Heart right ventricle (tissue), 16 donors: ENCODE results near the gene LRP1. TPM values are rescaled to one million over a fixed set of nuclear protein-coding genes. Genes with fewer than 3 reads are reported as not detected.
A peak's percentile ranks its signal among the peaks of the same experiment; 100 is the strongest.

Experiments
- ATAC-seq, 8 donors: fragments of 200-7000 bp; cut with Tn5 transposase; one replicate each; pipeline ENCODE4 v1.9.1; 2020; ENCODE audit warnings: mild to moderate bottlenecking in 8 of 8, moderate library complexity in 8 of 8, moderate number of reproducible peaks in 1 of 8
- DNase-seq, 2 donors: peaks; one replicate each; pipeline ENCODE4 v3.0.0-alpha.2; 2020
- H3K27ac ChIP-seq, 10 donors: fragments of 200-600 bp; sonication (generic) in 2 of 10; one replicate each; pipeline versions ENCODE4 v1.5.0 to v1.8.0; 2020 to 2022; ENCODE audit warnings: mild to moderate bottlenecking in 3 of 10
- H3K27me3 ChIP-seq, 7 donors: fragments of 200-600 bp; one replicate each; pipeline ENCODE4 v1.8.0; 2021 to 2022; ENCODE audit warnings: mild to moderate bottlenecking in 2 of 7
- H3K36me3 ChIP-seq, 9 donors: fragments of 200-600 bp; sonication (generic) in 1 of 9; one replicate each; pipeline versions ENCODE4 v1.5.0 to v1.8.0; 2020 to 2022; ENCODE audit warnings: mild to moderate bottlenecking in 2 of 9
- H3K4me1 ChIP-seq, 9 donors: fragments of 200-600 bp; sonication (generic) in 1 of 9; one replicate each; pipeline versions ENCODE4 v1.5.0 to v1.8.0; 2020 to 2022; ENCODE audit warnings: mild to moderate bottlenecking in 4 of 9
- H3K4me3 ChIP-seq, 10 donors: fragments of 200-600 bp; sonication (generic) in 2 of 10; one replicate each; pipeline versions ENCODE4 v1.5.0 to v1.8.0; 2020 to 2022; ENCODE audit warnings: mild to moderate bottlenecking in 7 of 10, moderate library complexity in 2 of 10
- H3K9me3 ChIP-seq, 11 donors: fragments of 200-600 bp in 10 of 11; sonication (generic) in 2 of 11; one replicate each; pipeline versions ENCODE4 v1.5.0 to v1.8.0; 2013 to 2022; ENCODE audit warnings: mild to moderate bottlenecking in 2 of 11, control low read depth in 1 of 11, moderate library complexity in 1 of 11
- CTCF ChIP-seq, 9 donors: fragments of 200-600 bp; sonication (generic) in 2 of 9; IDR thresholded peaks; one replicate each; pipeline versions ENCODE4 v1.5.0 to v1.8.0; 2021 to 2022; ENCODE audit warnings: antibody characterized with exemption in 9 of 9, mild to moderate bottlenecking in 5 of 9, moderate library complexity in 1 of 9
- WGBS, 2 donors: extraction: QIAGEN DNeasy Blood & Tissue Kit; methylation state at CpG; one replicate each; pipeline ENCODE4 v1.1.7; 2013; ENCODE audit warnings: inconsistent platforms in 1 of 2; 5-methylcytosine and 5-hydroxymethylcytosine counted together
- intact Hi-C, 10 donors: fragments of 100-400 bp; cut with DNase I; formaldehyde crosslinking; loops; one replicate each; pipeline versions ENCODE4 v1.11.1 to v1.14.2; 2022
- microRNA-seq, 2 donors: library from miRNA; unstranded; fragments of <30 nt; microRNA quantifications; one replicate each; pipeline ENCODE4 v1.2.0, GENCODE V29; 2021
- polyA plus RNA-seq, 2 donors: library from polyadenylated mRNA; stranded (reverse); fragments of 200-250 nt; gene quantifications; one replicate each; pipeline ENCODE4 v1.2.3, GENCODE V29; 2013
- total RNA-seq, 10 donors: library from RNA; stranded (reverse); fragmentation: NEBNext Ultra II Directional in 3 of 10; extraction: Animal tissue kit (Norgen Biotek cat#: 25700) in 3 of 10; gene quantifications; one replicate each; pipeline versions ENCODE4 v1.2.1 to v1.2.4, GENCODE V29; 2021 to 2023
- donor health status: Arrhythmogenic right ventricular cardiomyopathy.
- donor health status: ischemic (EF 13 %, LVEDD 7.1; RV severe dilation, severe dysfunction).
- donor health status: healthy with polysubstance abuse.
- donor health status: DM: no; HTN: yes; CAD: no.
- donor health status: DM: no; HTN: no; CAD: no.
- donor health status: ischemic (EF 25% LVEDD 6.9; RV normal size, moderate dysfunction).
- donor health status: ischemic (EF 25% LVEDD 5.7; RV mildly dilated, moderate dysfunction).
- donor health status: healthy.
- donor health status: DM: yes; HTN: yes; CAD: no.
- donor health status: Ischemic cardiomyopathy.
- donor health status: ischemic (EF 35%, LVEDD 5.7; RV mildly dilated, moderate dysfunction).
- donor health status: nonischemic (EF 11% LVEDD 7.7; RV severe dilation, severe dysfunction).
- donor health status: DM: yes; HTN: yes; CAD: no.
- donor health status: PGD.
- donor health status: ischemic (EF 29% LVEDD 5.4; RV normal size, mild dysfunction).
- donor health status: nonischemic (EF 23%, LVEDD 6.1; RV moderate dilation, normal function).

The LRP1 gene
- total and polyA plus RNA-seq, 12 donors, result 46.3 to 259 (median 69.3) TPM

- Histone ChIP-seq H3K9me3 (no peaks in the 10 kb centered on the region), H3K27ac (peak overlapping the region in 9 of 10 donors; percentile 73 to 90 (median 83)), H3K27me3 (no peaks in the 10 kb centered on the region), H3K36me3 (peaks cover 0 to 88% (median 22%) of the 10 kb centered on the region in 9 donors), H3K4me3 (no peak overlapping the region), H3K4me1 (peaks cover 6 to 70% (median 28%) of the 10 kb centered on the region in 9 donors)
- intact Hi-C loops, result loop anchor here in 3 of 10 donors (5.0 kb wide), 2 partner anchors 192 to 197 kb away; partner anchors contain the start of genes GLI1 (in 1 of the 3) and INHBE (in 1 of the 3)
- DNase-seq (no peak), ATAC-seq (peak in 1 of 8 donors; percentile 2)
- TF ChIP-seq CTCF (IDR thresholded peaks at IDR 0.05), result no peak
- WGBS, 2 donors, result 78 to 83% methylated on average over 4 of the region's 4 CpGs
Measured at GRCh38 chr12:57260366-57260765, 132.1 kb downstream of the LRP1 start.

- H3K27me3 ChIP-seq, result no peaks in the 10 kb centered on the region
- WGBS, 2 donors, result 32 to 50% methylated on average over 2 of the region's 2 CpGs
- ATAC-seq (peak in 6 of 8 donors; percentile 17 to 58 (median 43)), DNase-seq (no peak)
- H3K36me3 ChIP-seq, result peaks cover 0 to 88% (median 20%) of the 10 kb centered on the region in 9 donors
- H3K27ac ChIP-seq, result peak overlapping the region in 9 of 10 donors; percentile 41 to 90 (median 83)
- peaks cover 6 to 70% (median 28%) of the 10 kb centered on the region in 9 donors for H3K4me1 ChIP-seq
- intact Hi-C loops, result loop anchor here in 3 of 10 donors (5.0 kb wide), 2 partner anchors 191 to 196 kb away; partner anchors contain the start of genes GLI1 (in 1 of the 3) and INHBE (in 1 of the 3)
- H3K9me3 ChIP-seq, result no peaks in the 10 kb centered on the region
- TF ChIP-seq CTCF (IDR thresholded peaks at IDR 0.05), result no peak
- H3K4me3 ChIP-seq, result no peak overlapping the region
Measured at GRCh38 chr12:57261428-57261865, 133.2 kb downstream of the LRP1 start.

GRCh38 chr12:57262126-57262822 is 134.0 kb downstream of the LRP1 start:
- TF ChIP-seq CTCF (IDR thresholded peaks at IDR 0.05), result no peak
- peaks cover 6 to 70% (median 28%) of the 10 kb centered on the region in 9 donors for H3K4me1 ChIP-seq
- H3K36me3 ChIP-seq, result peaks cover 0 to 88% (median 22%) of the 10 kb centered on the region in 9 donors
- DNase-seq, result no peak
- WGBS, 2 donors, result 70 to 74% methylated on average over 3 of the region's 3 CpGs
- no peak overlapping the region for H3K4me3 ChIP-seq
- peak in 3 of 8 donors; percentile 23 to 31 (median 25) for ATAC-seq
- H3K9me3 ChIP-seq, result no peaks in the 10 kb centered on the region
- H3K27ac ChIP-seq, result peak overlapping the region in 9 of 10 donors; percentile 41 to 90 (median 83)
- intact Hi-C loops, result loop anchor here in 3 of 10 donors (5.0 kb wide), 2 partner anchors 190 to 195 kb away; partner anchors contain the start of genes GLI1 (in 1 of the 3) and INHBE (in 1 of the 3)
- no peaks in the 10 kb centered on the region for H3K27me3 ChIP-seq

Small RNA genes within 50 kb of the gene (microRNA-seq; reads per million reads assigned to microRNA genes)
- 0 to 4.6 reads per million in 2 donors for gene MIR1228

Other genes starting within 250 kb of the LRP1 start
- under 1 TPM in 2 of 10 donors, not detected in 8; 0.14 to 0.28 TPM for gene SDR9C7, start 194.1 kb upstream of the LRP1 start, total RNA-seq
- under 1 TPM; 0.04 to 0.29 TPM for gene SDR9C7, start 194.1 kb upstream of the LRP1 start, polyA plus RNA-seq
- gene RDH16, start 170.9 kb upstream of the LRP1 start, total RNA-seq, result under 1 TPM in 8 of 10 donors, not detected in 2; 0.12 to 0.32 (median 0.23) TPM
- under 1 TPM; 0.12 to 0.59 TPM for gene RDH16, start 170.9 kb upstream of the LRP1 start, polyA plus RNA-seq
- 1 to 10 TPM; 2.7 to 4.3 (median 3.6) TPM for gene ZBTB39, start 121.9 kb upstream of the LRP1 start, total RNA-seq
- gene ZBTB39, start 121.9 kb upstream of the LRP1 start, polyA plus RNA-seq, result 1 to 10 TPM; 1.2 to 1.3 TPM
- not detected for gene TAC3, start 112.0 kb upstream of the LRP1 start, total RNA-seq
- not detected for gene TAC3, start 112.0 kb upstream of the LRP1 start, polyA plus RNA-seq
- gene MYO1A, start 78.4 kb upstream of the LRP1 start, total RNA-seq, result under 1 TPM in 1 of 10 donors, not detected in 9; 0.08 TPM
- under 1 TPM in 1 of 2 donors, not detected in 1; 0.01 TPM for gene MYO1A, start 78.4 kb upstream of the LRP1 start, polyA plus RNA-seq
- 1 to 10 TPM; 2.4 to 6.3 (median 3.9) TPM for gene NEMP1, start 49.7 kb upstream of the LRP1 start, total RNA-seq
- 1 to 10 TPM; 1.1 to 2.9 TPM for gene NEMP1, start 49.7 kb upstream of the LRP1 start, polyA plus RNA-seq
- 10 to 100 TPM in 9 of 10 donors, 1 to 10 TPM in 1; 9.5 to 16.2 (median 12.0) TPM for gene NAB2, start 39.4 kb upstream of the LRP1 start, total RNA-seq
- gene NAB2, start 39.4 kb upstream of the LRP1 start, polyA plus RNA-seq, result 10 to 100 TPM; 15.0 to 20.2 TPM
- 10 to 100 TPM; 23.3 to 72.3 (median 38.0) TPM for gene STAT6, start 17.1 kb upstream of the LRP1 start, total RNA-seq
- gene STAT6, start 17.1 kb upstream of the LRP1 start, polyA plus RNA-seq, result 10 to 100 TPM; 36.0 to 77.8 TPM
- gene LRP1-AS, start 19.1 kb downstream of the LRP1 start, total RNA-seq, result not detected
- gene LRP1-AS, start 19.1 kb downstream of the LRP1 start, polyA plus RNA-seq, result not detected
- 1 to 10 TPM in 7 of 10 donors, under 1 TPM in 3; 0.18 to 6.2 (median 2.3) TPM for gene NXPH4, start 88.3 kb downstream of the LRP1 start, total RNA-seq
- gene NXPH4, start 88.3 kb downstream of the LRP1 start, polyA plus RNA-seq, result 1 to 10 TPM in 1 of 2 donors, under 1 TPM in 1; 0.66 to 1.8 TPM
- 10 to 100 TPM; 24.4 to 47.6 (median 27.1) TPM for gene SHMT2, start 101.2 kb downstream of the LRP1 start, total RNA-seq
- gene SHMT2, start 101.2 kb downstream of the LRP1 start, polyA plus RNA-seq, result 10 to 100 TPM; 14.3 to 49.8 TPM
- gene STAC3, start 122.7 kb downstream of the LRP1 start, total RNA-seq, result 1 to 10 TPM in 4 of 10 donors, under 1 TPM in 6; 0.30 to 2.9 (median 0.98) TPM
- 1 to 10 TPM in 1 of 2 donors, under 1 TPM in 1; 0.81 to 1.7 TPM for gene STAC3, start 122.7 kb downstream of the LRP1 start, polyA plus RNA-seq